Measurements from ENCODE around the gene VSTM4. TPM values are rescaled to one million over a fixed set of nuclear protein-coding genes. Genes with fewer than 3 reads are reported as not detected.

Gene VSTM4
- total RNA-seq, 2 donors from 2014 or later, result 6.9 to 36.0 TPM

- DNase-seq (ENCODE audit: low spot score), result no peak
- Histone ChIP-seq H3K27ac (no peak overlapping the region), H3K4me1 (replicated peaks) (no peaks in the 10 kb centered on the region), H3K36me3 (no peaks in the 10 kb centered on the region), H3K4me3 (no peak overlapping the region), H3K27me3 (replicated peaks; ENCODE audit: insufficient read depth) (no peaks in the 10 kb centered on the region), H3K9me3 (no peaks in the 10 kb centered on the region)
- no peak for TF ChIP-seq POLR2A (IDR thresholded peaks at IDR 0.05)
- no peak for TF ChIP-seq CTCF (IDR thresholded peaks at IDR 0.05)
- no peak for TF ChIP-seq POLR2AphosphoS5 (IDR thresholded peaks at IDR 0.05)
- intact Hi-C loops (cut with DNase I), result loop anchor here (5.0 kb wide), 1 partner anchor 104 kb away; no protein-coding TSS in a partner anchor
- WGBS, result 74% methylated on average over 5 of the region's 5 CpGs
These were observed 1.4 kb upstream of the VSTM4 start for GRCh38 chr10:49116509-49117375.

GRCh38 chr10:49115796-49116508 lies 630 bp upstream of the VSTM4 start:
- no peak for TF ChIP-seq CTCF (IDR thresholded peaks at IDR 0.05)
- TF ChIP-seq POLR2A (IDR thresholded peaks at IDR 0.05), result no peak
- TF ChIP-seq POLR2AphosphoS5 (IDR thresholded peaks at IDR 0.05), result no peak
- H3K36me3 ChIP-seq, result no peaks in the 10 kb centered on the region
- no peaks in the 10 kb centered on the region for H3K4me1 ChIP-seq (replicated peaks)
- no peaks in the 10 kb centered on the region for H3K27me3 ChIP-seq (replicated peaks; ENCODE audit: insufficient read depth)
- DNase-seq (ENCODE audit: low spot score), result no peak
- peak overlapping the region; percentile 20 to 55 for H3K4me3 ChIP-seq
- intact Hi-C loops (cut with DNase I), result loop anchor here (5.0 kb wide), 1 partner anchor 104 kb away; no protein-coding TSS in a partner anchor
- WGBS, result 86% methylated on average over 14 of the region's 14 CpGs
- no peaks in the 10 kb centered on the region for H3K9me3 ChIP-seq
- H3K27ac ChIP-seq, result no peak overlapping the region

- 17% methylated on average over 9 of the region's 9 CpGs for whole genome bisulfite sequencing
- TF ChIP-seq POLR2A (IDR thresholded peaks at IDR 0.05), result no peak
- TF ChIP-seq CTCF (IDR thresholded peaks at IDR 0.05), result no peak
- no peak for TF ChIP-seq POLR2AphosphoS5 (IDR thresholded peaks at IDR 0.05)
- intact Hi-C loops (cut with DNase I), result loop anchor here (5.0 kb wide), 3 partner anchors 102 to 457 kb away; no protein-coding TSS in a partner anchor
- H3K4me1 ChIP-seq (replicated peaks), result no peaks in the 10 kb centered on the region
- no peak for DNase-seq (ENCODE audit: low spot score)
- H3K27me3 ChIP-seq (replicated peaks; ENCODE audit: insufficient read depth), result no peaks in the 10 kb centered on the region
- H3K27ac ChIP-seq, result peak overlapping the region; percentile 76 to 81
- H3K4me3 ChIP-seq, result peak overlapping the region; percentile 55 to 60
- H3K9me3 ChIP-seq, result no peaks in the 10 kb centered on the region
- no peaks in the 10 kb centered on the region for H3K36me3 ChIP-seq
These were observed 656 bp downstream of the VSTM4 start for GRCh38 chr10:49114718-49115014.

GRCh38 chr10:49113741-49114141 lies 1.6 kb downstream of the VSTM4 start:
- H3K27ac ChIP-seq, result peak overlapping the region in 1 of 2 donors; percentile 76
- no peaks in the 10 kb centered on the region for H3K36me3 ChIP-seq
- WGBS, result 49% methylated on average over 3 of the region's 3 CpGs
- no peaks in the 10 kb centered on the region for H3K27me3 ChIP-seq (replicated peaks; ENCODE audit: insufficient read depth)
- TF ChIP-seq POLR2AphosphoS5 (IDR thresholded peaks at IDR 0.05) (no peak), CTCF (IDR thresholded peaks at IDR 0.05) (no peak), POLR2A (IDR thresholded peaks at IDR 0.05) (no peak)
- no peak for DNase-seq (ENCODE audit: low spot score)
- no peaks in the 10 kb centered on the region for H3K9me3 ChIP-seq
- no peaks in the 10 kb centered on the region for H3K4me1 ChIP-seq (replicated peaks)
- peak overlapping the region; percentile 55 to 60 for H3K4me3 ChIP-seq
- intact Hi-C loops (cut with DNase I), result loop anchor here (5.0 kb wide), 2 partner anchors 131 to 456 kb away; no protein-coding TSS in a partner anchor
